HG03108 (cell line): ENCODE measurements around the gene DHX34.
"Not testable (repeated sequence)": the region's sequence is repeated elsewhere in the genome, so short reads cannot be mapped to it uniquely, and the experiment has no call there.

Experiments used
- ATAC-seq: cut with Tn5 transposase; IDR thresholded peaks from one replicate; pipeline ENCODE4 v1.9.1; 2021; ENCODE audit warnings: moderate library complexity; ENCODE audit not compliant: unreplicated experiment

DHX34 gene

DNA sequence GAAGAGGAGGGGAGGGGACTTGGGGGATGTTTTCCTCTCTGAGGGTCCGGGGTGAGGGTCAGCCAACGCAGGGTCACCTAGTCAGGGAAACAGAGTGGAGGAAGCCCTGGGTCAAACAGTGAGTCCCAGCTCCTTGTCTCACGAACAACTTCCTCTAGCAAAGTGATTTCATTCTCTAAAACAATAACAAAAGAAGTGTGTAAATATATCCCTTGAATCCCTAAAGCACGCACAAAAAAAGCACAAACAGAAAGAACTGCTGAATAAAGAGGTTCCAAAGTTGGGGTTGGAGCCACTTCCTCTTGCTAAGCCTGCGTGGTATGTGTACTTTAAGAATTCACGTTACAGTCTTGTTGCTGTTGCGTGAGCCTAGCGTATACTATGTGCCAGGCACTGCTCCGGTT, 18.6 kb upstream of the DHX34 start:
- no peak for ATAC-seq

- no peak for ATAC-seq
Measured at GRCh38 chr19:47331490-47331889, 17.6 kb upstream of the DHX34 start.

DNA sequence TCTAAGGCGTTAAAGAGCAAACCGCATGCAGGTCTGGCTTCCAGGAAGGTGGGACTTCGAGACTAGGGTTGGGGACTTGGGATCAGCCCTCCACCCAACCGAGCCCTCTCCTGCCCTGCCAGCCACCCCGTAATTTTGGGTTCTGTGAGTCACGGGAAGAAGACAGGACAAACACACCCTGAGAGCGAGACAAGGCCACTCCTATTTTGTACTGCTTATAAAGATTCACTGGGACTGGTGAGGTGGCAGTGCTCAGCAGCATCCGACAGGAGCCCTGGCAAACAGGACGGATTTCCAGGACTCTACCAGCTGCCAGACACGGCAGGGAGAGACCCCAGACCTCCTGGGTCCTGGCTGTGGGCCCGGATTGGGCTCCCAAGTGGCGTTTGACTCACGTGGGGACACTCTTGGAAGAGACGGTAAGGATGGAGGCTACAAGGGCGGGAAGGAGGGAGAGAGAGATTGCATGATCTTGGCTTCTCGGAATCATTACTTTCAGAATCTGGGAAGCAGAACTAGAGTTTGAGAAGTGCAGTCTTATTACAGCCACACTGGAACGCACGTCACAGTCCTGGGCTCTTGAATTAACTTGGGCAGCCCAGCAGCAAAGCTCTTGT, 17.1 kb upstream of the DHX34 start, which contains the start of gene C5AR2:
TSS of gene C5AR2 (plus strand) at position 245 of the 617 bp plus-strand sequence. CDS start 8,625 bp downstream, outside the sequence.
- no peak for ATAC-seq

- not testable (repeated sequence) for ATAC-seq
Measured at GRCh38 chr19:47336765-47337718, 12.1 kb upstream of the DHX34 start.

DNA sequence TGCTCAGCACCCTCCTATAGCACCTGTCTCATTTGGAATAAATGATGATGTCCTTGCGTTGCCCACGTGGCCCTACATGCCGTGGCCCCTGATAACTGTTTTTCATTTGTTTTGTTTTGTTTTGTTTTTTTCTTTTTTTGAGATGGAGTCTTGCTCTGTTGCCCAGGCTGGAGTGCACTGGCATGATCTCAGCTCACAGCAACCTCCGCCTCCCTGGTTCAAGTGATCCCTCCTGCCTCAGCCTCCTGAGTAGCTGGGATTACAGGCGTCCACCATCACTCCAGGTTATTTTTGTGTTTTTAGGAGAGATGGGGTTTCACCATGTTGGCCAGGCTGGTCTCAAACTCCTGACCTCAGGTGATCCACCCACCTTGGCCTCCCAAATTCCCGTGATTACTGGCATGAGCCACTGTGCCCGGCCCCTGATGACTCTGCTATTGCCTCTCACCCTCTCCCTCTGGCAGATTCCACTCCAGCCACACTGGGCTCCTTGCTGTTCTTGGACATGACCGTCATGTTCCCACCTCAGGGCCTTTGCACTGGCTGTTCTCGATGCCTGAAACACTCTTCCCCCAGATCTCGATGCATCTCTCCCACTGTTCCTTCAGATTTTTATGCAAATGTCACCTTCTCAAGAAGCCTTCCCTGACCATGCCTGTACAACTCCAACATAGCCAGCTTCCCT, 9.8 kb upstream of the DHX34 start:
- ATAC-seq: no peak

DNA sequence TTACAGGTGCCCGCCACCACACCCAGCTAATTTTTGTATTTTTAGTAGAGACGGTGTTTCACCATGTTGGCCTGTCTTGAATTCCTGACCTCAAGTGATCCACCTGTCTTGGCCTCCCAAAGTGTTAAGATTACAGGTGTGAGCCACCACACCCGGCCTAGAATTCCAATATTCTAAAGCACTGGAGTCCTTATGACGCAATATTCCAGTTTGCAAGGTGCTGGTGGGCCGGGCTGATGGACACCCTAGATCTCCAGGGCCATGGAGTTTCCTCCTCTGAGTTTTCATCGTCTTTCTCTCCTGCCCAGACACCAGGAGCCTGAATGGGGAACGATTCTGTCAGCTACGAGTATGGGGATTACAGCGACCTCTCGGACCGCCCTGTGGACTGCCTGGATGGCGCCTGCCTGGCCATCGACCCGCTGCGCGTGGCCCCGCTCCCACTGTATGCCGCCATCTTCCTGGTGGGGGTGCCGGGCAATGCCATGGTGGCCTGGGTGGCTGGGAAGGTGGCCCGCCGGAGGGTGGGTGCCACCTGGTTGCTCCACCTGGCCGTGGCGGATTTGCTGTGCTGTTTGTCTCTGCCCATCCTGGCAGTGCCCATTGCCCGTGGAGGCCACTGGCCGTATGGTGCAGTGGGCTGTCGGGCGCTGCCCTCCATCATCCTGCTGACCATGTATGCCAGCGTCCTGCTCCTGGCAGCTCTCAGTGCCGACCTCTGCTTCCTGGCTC, 8.5 kb upstream of the DHX34 start:
- ATAC-seq: no peak

DNA sequence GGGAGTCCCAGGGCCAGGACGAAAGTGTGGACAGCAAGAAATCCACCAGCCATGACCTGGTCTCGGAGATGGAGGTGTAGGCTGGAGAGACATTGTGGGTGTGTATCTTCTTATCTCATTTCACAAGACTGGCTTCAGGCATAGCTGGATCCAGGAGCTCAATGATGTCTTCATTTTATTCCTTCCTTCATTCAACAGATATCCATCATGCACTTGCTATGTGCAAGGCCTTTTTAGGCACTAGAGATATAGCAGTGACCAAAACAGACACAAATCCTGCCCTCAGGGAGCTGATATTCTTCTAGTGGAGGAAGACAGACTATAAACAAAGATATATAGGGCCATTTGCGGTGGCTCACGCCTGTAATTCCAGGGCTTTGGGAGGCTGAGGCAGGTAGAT, 7.4 kb upstream of the DHX34 start:
- ATAC-seq: no peak

GRCh38 chr19:47343194-47343802, 5.8 kb upstream of the DHX34 start:
- no peak for ATAC-seq

GRCh38 chr19:47344425-47344824, 4.7 kb upstream of the DHX34 start:
- ATAC-seq: no peak

GRCh38 chr19:47346024-47346423, 3.1 kb upstream of the DHX34 start:
- not testable (repeated sequence) for ATAC-seq

DNA sequence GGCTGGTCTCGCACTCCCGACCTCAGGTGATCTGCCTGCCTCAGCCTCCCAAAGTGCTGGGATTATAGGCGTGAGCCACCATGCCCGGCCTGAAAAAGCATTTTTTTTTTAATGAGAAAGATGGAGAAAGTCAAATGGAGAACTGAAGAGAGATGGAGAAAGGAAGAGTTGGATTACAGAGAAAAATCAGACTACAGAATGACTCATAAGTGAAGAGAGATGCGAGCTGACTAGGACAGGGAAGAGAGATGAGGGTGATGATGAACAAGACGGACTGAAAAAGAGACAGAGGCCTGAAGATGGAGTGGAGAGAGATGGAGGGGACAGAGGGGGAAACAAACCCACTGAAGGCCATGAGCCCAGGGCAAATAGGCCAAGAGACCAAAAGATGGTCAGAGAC, 1.5 kb downstream of the DHX34 start:
- no peak for ATAC-seq

DNA sequence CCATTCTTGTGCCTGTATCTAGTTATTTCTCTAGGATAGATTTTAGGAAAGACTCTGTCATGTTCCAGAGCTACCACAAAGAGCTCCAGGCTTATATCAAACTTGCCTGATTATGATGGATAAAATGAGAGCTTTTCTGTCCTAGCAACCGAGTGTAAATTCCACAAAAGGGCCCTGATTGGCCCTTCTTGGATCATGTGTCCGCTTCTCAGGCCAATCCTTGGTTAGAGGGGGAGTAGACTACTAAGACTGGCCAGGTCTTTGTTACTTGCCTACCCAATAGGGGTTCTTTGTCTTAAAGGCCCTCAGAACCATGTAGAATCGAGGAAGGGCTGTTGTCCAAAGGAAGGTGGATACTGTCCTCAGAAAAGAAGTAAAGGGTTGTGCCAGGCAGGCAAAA, 2.4 kb downstream of the DHX34 start:
- no peak for ATAC-seq

DNA sequence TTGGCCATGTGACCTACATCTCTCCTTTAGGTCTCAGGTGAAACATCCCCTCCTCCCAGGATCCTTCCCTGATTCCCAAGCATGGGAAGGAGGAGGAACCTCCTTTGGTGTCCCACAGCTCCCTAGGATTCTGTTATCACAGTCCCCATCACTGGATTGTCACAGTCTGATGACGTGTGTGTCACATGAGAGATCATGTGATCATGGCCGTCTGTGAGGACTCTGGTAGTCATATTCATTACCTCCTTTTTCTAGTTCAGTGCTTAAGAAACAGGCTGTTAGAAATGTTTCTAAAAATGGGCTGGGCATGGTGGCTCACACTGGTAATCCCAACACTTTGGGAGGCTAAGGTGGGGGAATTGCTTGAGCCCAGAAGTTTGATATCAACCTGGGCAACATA, 3.0 kb downstream of the DHX34 start:
- no peak for ATAC-seq

DNA sequence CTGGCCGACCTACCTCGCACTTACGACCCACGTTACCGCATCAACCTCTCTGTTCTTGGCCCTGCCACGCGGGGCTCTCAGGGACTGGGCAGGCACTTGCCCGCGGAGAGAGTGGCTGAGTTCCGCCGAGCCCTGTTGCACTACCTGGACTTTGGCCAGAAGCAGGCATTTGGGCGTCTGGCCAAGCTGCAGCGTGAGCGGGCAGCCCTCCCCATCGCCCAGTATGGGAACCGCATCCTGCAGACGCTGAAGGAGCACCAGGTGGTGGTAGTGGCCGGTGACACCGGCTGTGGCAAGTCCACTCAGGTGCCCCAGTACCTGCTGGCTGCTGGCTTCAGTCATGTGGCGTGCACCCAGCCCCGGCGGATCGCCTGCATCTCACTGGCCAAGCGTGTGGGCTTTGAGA, 4.2 kb downstream of the DHX34 start:
- ATAC-seq: no peak

DNA sequence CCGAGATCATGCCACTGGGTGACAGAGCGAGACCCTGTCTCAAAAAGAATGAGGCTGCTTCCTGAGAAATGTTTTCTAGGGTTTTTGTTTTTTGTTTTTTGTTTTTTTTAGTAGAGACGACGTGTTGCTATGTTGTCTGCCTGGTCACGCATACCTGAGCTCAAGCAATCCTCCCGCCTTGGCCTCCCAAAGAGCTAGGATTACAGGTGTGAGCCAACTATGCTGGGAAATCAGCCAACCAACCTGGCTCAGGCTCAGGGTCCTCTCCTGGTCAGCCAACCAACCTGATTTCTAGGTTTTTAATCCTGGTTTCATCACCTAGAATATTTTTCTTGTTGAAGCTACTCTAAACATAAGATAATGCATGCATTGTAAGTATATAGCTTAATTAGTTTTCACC, 7.8 kb downstream of the DHX34 start:
- ATAC-seq: no peak

GRCh38 chr19:47357788-47358680, 8.9 kb downstream of the DHX34 start:
- no peak for ATAC-seq

DNA sequence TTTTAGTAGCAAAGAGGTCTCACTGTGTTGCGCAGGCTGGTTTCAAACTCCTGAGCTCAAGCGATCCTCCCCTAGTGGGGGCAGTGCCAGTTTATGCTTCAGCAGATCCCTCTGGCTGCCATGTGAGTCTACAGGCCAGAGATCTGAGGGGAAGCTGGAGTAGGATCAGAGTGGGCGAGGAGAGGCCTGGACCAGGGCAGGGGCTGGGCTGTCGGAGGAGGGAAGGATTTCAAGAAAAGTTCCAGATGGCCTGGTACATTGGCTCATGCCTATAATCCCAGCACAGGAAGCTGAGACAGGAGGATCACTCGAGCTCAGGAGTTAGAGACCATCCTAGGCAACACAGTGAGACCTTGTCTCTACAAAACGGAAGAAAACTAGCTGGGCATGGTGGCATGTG, 9.8 kb downstream of the DHX34 start:
- ATAC-seq: no peak

GRCh38 chr19:47362321-47362720, 13.2 kb downstream of the DHX34 start:
- ATAC-seq: no peak

DNA sequence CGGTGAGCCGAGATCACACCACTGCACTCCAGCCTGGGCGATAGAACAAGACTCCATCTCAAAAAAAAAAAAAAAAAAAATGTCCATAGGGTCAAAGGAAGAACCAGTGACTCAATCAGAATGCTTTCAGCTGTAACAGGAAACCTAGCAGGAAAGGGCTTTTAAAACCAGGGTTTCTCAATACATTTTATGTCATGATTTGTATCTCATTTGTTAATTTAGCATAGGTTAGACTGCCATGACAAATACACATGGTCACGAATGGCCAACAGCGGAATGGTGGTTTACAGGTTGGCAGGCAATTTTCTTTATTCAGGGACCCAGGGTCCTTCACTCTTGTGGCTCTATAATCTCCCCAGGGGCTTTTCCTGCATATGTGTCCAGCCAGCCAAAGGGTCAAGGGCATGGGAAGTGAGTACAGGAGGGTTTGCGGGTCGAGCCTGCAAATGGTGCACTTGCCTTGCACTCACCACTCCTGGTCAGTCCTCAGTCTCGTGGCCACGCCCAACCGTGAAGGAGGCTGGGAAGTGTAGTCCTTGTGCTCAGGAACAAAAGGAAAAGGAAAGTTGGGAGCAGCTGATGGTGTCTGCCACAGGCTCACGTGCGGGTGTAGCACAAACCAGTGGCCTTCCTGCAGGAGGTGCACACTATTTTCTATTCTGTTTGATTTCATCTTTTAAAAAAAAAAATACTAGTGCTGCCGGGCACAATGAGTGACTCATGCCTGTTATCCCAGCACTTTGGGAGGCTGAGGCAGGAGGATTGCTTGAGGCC, 14.8 kb downstream of the DHX34 start:
- no peak for ATAC-seq
